Measurements from ENCODE around the gene CBLB. TPM values are rescaled to one million over a fixed set of nuclear protein-coding genes. Genes with fewer than 3 reads are reported as not detected.

Gene CBLB
- total RNA-seq, 4 donors from 2014 or later, result 91.2 to 173 (median 158) TPM

- TF ChIP-seq CTCF (IDR thresholded peaks at IDR 0.05; ENCODE audit: low read depth), result no peak
These were observed 8.0 kb upstream of the CBLB start for GRCh38 chr3:105876780-105877327.

- TF ChIP-seq CTCF (IDR thresholded peaks at IDR 0.05; ENCODE audit: low read depth), result no peak
These were observed 1.3 kb upstream of the CBLB start for GRCh38 chr3:105869861-105870755.

- no peak for TF ChIP-seq CTCF (IDR thresholded peaks at IDR 0.05; ENCODE audit: low read depth)
These were observed 670 bp upstream of the CBLB start for GRCh38 chr3:105869531-105869833.

GRCh38 chr3:105868431-105868741 lies 426 bp downstream of the CBLB start:
- no peak for TF ChIP-seq CTCF (IDR thresholded peaks at IDR 0.05; ENCODE audit: low read depth)

- TF ChIP-seq CTCF (IDR thresholded peaks at IDR 0.05; ENCODE audit: low read depth), result no peak
These were observed 941 bp downstream of the CBLB start for GRCh38 chr3:105867712-105868430.

- TF ChIP-seq CTCF (IDR thresholded peaks at IDR 0.05; ENCODE audit: low read depth), result no peak
These were observed 1.9 kb downstream of the CBLB start for GRCh38 chr3:105866656-105867653.
